Measurements from ENCODE around the gene ATXN2L. TPM values are rescaled to one million over a fixed set of nuclear protein-coding genes. Genes with fewer than 3 reads are reported as not detected.
A peak's percentile ranks its signal among the peaks of the same experiment; 100 is the strongest.

ATXN2L gene
- total and polyA plus RNA-seq, 2 of the 13 experiments (the other 11 are each of a cell fraction or from before 2014, with no cell fraction given), result 40.8 to 55.1 TPM

GRCh38 chr16:28845761-28846079 lies 22.9 kb downstream of the ATXN2L start (continued):
- no peak for TF ChIP-seq MLXIP (CRISPR knock-in tag; IDR thresholded peaks at IDR 0.05; ENCODE audit: borderline replicate concordance)
- TF ChIP-seq FOXO1 (CRISPR knock-in tag; IDR thresholded peaks at IDR 0.05), result no peak
- TF ChIP-seq MBNL3 (CRISPR knock-in tag; conservative IDR thresholded peaks at IDR 0.05), result no peak
- TF ChIP-seq ZZZ3 (CRISPR knock-in tag; IDR thresholded peaks at IDR 0.05; ENCODE audit: borderline replicate concordance), result no peak
- no peak for TF ChIP-seq CCDC6 (CRISPR knock-in tag; IDR thresholded peaks at IDR 0.05)
- no peak for TF ChIP-seq ZNF530 (CRISPR knock-in tag; IDR thresholded peaks at IDR 0.05; ENCODE audit: low read depth)
- TF ChIP-seq SALL2 (CRISPR knock-in tag; IDR thresholded peaks at IDR 0.05), result no peak
- TF ChIP-seq JDP2 (CRISPR knock-in tag; IDR thresholded peaks at IDR 0.05; ENCODE audit: borderline replicate concordance), result no peak
- TF ChIP-seq CAMTA2 (CRISPR knock-in tag; IDR thresholded peaks at IDR 0.05; ENCODE audit: borderline replicate concordance), result no peak
- TF ChIP-seq ZNF446 (CRISPR knock-in tag; IDR thresholded peaks at IDR 0.05), result no peak
- TF ChIP-seq CHD2 (IDR thresholded peaks at IDR 0.05; ENCODE audit: low read depth, low read length), result no peak
- no peak for TF ChIP-seq PATZ1 (CRISPR knock-in tag; IDR thresholded peaks at IDR 0.05)
- TF ChIP-seq ZNF281 (CRISPR knock-in tag; IDR thresholded peaks at IDR 0.05; ENCODE audit: borderline replicate concordance), result no peak
- 0 out of 2 replicates have a peak, but pooled peaks have one; percentile 66 for TF ChIP-seq ZBTB42 (CRISPR knock-in tag; IDR thresholded peaks at IDR 0.05)
- no peak for TF ChIP-seq ZNF10 (CRISPR knock-in tag; IDR thresholded peaks at IDR 0.05; ENCODE audit: borderline replicate concordance, low read depth)
- no peak for TF ChIP-seq GTF3A (CRISPR knock-in tag; conservative IDR thresholded peaks at IDR 0.05)
- no peak for TF ChIP-seq ZNF205 (CRISPR knock-in tag; IDR thresholded peaks at IDR 0.05)
- no peak for TF ChIP-seq ATF7-NPFF (CRISPR knock-in tag; IDR thresholded peaks at IDR 0.05; ENCODE audit: low read depth)
- TF ChIP-seq MEIS2 (CRISPR knock-in tag; IDR thresholded peaks at IDR 0.05), result no peak
- no peak for TF ChIP-seq DPF2 (CRISPR knock-in tag; IDR thresholded peaks at IDR 0.05; ENCODE audit: borderline replicate concordance, low read depth)
- no peak for TF ChIP-seq KMT2B (CRISPR knock-in tag; IDR thresholded peaks at IDR 0.05)
- peak; percentile 39; the same call in 1 of the 2 replicates for TF ChIP-seq ZNF354B (CRISPR knock-in tag; IDR thresholded peaks at IDR 0.05)
- no peak for TF ChIP-seq TARDBP (CRISPR knock-in tag; IDR thresholded peaks at IDR 0.05)
- TF ChIP-seq SETDB1 (CRISPR knock-in tag; IDR thresholded peaks at IDR 0.05; ENCODE audit: borderline replicate concordance), result peak; percentile 80; the same call in 1 of the 2 replicates
- TF ChIP-seq ZNF746 (CRISPR knock-in tag; IDR thresholded peaks at IDR 0.05), result no peak
- no peak for TF ChIP-seq ZNF317 (CRISPR knock-in tag; IDR thresholded peaks at IDR 0.05)
